Activated CD4-positive, alpha-beta T cell treated with anti-CD3 and anti-CD28 coated beads for 36 hours (primary cell): ENCODE measurements around the gene CFAP46. TPM values are rescaled to one million over a fixed set of nuclear protein-coding genes. Genes with fewer than 3 reads are reported as not detected.
"Not testable (repeated sequence)": the region's sequence is repeated elsewhere in the genome, so short reads cannot be mapped to it uniquely, and the experiment has no call there.

ENCODE experiments used
- ATAC-seq: fragments of 200-7000 bp; cut with Tn5 transposase; one replicate; pipeline ENCODE4 v1.10.0; 2021; ENCODE audit warnings: mild to moderate bottlenecking, moderate library complexity
- CTCF ChIA-PET: fragments of 350-600 bp; sonication (Branson Sonifier 250); formaldehyde crosslinking; loops from one replicate; lab custom pipeline; 2021; ENCODE audit warnings: antibody characterized with exemption; lab: Charles Lee
- POLR2A ChIA-PET: fragments of 350-600 bp; sonication (Branson Sonifier 250); formaldehyde crosslinking; loops from one replicate; lab custom pipeline; 2021; ENCODE audit warnings: antibody characterized with exemption, inconsistent platforms; lab: Charles Lee
- DNase-seq: peaks from one replicate; pipeline ENCODE4 v3.0.0-alpha.2; 2020
- H3K27ac Mint-ChIP-seq: one replicate; pipeline ENCODE4 v1.8.0; 2021; ENCODE audit warnings: mixed read lengths
- H3K27me3 Mint-ChIP-seq: one replicate; pipeline ENCODE4 v1.8.0; 2021; ENCODE audit warnings: mixed read lengths
- H3K36me3 Mint-ChIP-seq: one replicate; pipeline ENCODE4 v1.8.0; 2021; ENCODE audit warnings: low read depth, mixed read lengths
- H3K4me1 Mint-ChIP-seq: one replicate; pipeline ENCODE4 v1.8.0; 2021; ENCODE audit warnings: mixed read lengths
- H3K4me3 Mint-ChIP-seq: one replicate; pipeline ENCODE4 v1.8.0; 2021; ENCODE audit warnings: mild to moderate bottlenecking, moderate library complexity, mixed read lengths
- H3K9me3 Mint-ChIP-seq: one replicate; pipeline ENCODE4 v1.8.0; 2021; ENCODE audit warnings: low read depth, mixed read lengths
- intact Hi-C, 2 experiments: fragments of 100-400 bp; cut with DNase I in 1 of 2; cut with micrococcal nuclease in 1 of 2; formaldehyde crosslinking; loops; one replicate each; pipeline versions ENCODE4 v1.14.2 to v1.15.1; 2022 to 2024; cut with DNase I, micrococcal nuclease
- total RNA-seq, 2 experiments: library from RNA; stranded (reverse); gene quantifications; one replicate each; pipeline ENCODE4 v1.2.3, GENCODE V29; 2021

CFAP46 gene
- total RNA-seq, 2 experiments from 2014 or later = 0.16 to 0.21 TPM

DNA sequence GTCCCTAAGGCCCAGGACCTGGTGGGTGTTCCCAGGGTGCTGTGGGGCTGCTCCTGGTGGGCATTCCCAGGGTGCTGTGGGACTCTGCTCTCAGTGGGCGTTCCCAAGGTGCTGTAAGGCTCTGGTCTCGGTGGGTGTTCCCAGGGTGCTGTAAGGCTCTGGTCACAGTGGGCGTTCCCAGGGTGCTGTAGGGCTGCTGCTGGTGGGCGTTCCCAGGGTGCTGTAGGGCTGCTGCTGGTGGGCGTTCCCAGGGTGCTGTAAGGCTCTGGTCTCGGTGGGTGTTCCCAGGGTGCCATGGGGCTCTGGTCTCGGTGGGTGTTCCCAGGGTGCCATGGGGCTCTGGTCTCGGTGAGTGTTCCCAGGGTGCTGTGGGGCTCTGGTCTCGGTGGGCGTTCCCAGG, 99.1 kb downstream of the CFAP46 start:
- ATAC-seq, H3K27me3 Mint-ChIP-seq, H3K4me1 Mint-ChIP-seq, POLR2A ChIA-PET, CTCF ChIA-PET, H3K27ac Mint-ChIP-seq, H3K36me3 Mint-ChIP-seq, H3K4me3 Mint-ChIP-seq, DNase-seq: not testable (repeated sequence)
- intact Hi-C loops = loop anchor here in 1 of 2 experiments (10.0 kb wide), 1 partner anchor 282 kb away; no protein-coding TSS in a partner anchor
- H3K9me3 Mint-ChIP-seq = peaks cover 11% of the 10 kb centered on the region

DNA sequence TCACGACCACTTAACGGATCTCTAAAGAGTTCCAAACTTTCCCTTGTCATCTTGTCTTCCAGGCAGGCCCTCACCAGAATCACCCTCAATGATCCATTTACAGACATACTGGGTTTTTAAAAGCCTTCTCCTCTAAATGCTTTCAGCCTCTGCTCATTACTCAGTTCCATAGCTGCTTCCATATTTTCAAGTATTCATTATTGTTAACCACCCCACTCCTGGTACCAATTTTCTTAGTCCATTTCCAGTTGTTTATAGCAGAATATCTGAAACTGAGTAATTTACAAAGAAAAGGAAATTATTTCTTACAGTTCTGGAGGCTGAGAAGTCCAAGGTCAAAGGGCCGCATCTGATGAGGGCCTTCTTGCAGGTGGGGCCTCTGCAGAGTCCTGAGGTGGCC, 100.0 kb downstream of the CFAP46 start:
- no peaks in the 10 kb centered on the region for H3K4me1 Mint-ChIP-seq
- peaks cover 4% of the 10 kb centered on the region for H3K27me3 Mint-ChIP-seq
- H3K9me3 Mint-ChIP-seq = peaks cover 11% of the 10 kb centered on the region
- DNase-seq (no peak), ATAC-seq (no peak)
- CTCF ChIA-PET = no interaction called here
- H3K27ac Mint-ChIP-seq = no peak overlapping the region
- peaks cover 3% of the 10 kb centered on the region for H3K36me3 Mint-ChIP-seq
- POLR2A ChIA-PET = no interaction called here
- no peak overlapping the region for H3K4me3 Mint-ChIP-seq
- intact Hi-C loops = loop anchor here in 1 of 2 experiments (10.0 kb wide), 1 partner anchor 282 kb away; no protein-coding TSS in a partner anchor

DNA sequence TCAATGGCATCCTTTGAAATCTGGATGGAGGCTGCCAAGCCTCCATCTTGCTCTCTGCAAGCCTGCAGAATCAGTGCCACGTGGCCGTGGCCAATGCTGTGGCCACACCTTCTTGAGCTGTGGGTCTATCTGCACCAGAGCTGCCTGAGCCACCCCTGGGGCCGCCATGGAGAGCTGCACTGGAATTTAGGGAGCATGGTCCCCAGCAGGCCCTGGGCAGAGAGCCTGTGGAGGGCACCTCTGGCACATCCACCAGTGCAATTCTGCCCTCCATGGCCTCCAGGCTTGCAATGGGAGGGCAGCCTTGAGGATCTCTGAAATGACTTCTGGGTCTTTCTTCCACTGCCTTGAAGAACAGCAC, 100.8 kb downstream of the CFAP46 start:
- Mint-ChIP-seq H3K9me3 (peaks cover 11% of the 10 kb centered on the region), H3K4me3 (no peak overlapping the region), H3K36me3 (peaks cover 3% of the 10 kb centered on the region), H3K4me1 (no peaks in the 10 kb centered on the region), H3K27ac (no peak overlapping the region), H3K27me3 (peaks cover 4% of the 10 kb centered on the region)
- DNase-seq (no peak), ATAC-seq (no peak)
- POLR2A ChIA-PET = no interaction called here
- CTCF ChIA-PET = interaction anchor here (0.5 to 0.6 kb wide), 2 partner anchors 324 to 365 kb away, joined by 3 read pairs; no protein-coding TSS in a partner anchor
- intact Hi-C loops = loop anchor here in 1 of 2 experiments (10.0 kb wide), 1 partner anchor 283 kb away; no protein-coding TSS in a partner anchor

DNA sequence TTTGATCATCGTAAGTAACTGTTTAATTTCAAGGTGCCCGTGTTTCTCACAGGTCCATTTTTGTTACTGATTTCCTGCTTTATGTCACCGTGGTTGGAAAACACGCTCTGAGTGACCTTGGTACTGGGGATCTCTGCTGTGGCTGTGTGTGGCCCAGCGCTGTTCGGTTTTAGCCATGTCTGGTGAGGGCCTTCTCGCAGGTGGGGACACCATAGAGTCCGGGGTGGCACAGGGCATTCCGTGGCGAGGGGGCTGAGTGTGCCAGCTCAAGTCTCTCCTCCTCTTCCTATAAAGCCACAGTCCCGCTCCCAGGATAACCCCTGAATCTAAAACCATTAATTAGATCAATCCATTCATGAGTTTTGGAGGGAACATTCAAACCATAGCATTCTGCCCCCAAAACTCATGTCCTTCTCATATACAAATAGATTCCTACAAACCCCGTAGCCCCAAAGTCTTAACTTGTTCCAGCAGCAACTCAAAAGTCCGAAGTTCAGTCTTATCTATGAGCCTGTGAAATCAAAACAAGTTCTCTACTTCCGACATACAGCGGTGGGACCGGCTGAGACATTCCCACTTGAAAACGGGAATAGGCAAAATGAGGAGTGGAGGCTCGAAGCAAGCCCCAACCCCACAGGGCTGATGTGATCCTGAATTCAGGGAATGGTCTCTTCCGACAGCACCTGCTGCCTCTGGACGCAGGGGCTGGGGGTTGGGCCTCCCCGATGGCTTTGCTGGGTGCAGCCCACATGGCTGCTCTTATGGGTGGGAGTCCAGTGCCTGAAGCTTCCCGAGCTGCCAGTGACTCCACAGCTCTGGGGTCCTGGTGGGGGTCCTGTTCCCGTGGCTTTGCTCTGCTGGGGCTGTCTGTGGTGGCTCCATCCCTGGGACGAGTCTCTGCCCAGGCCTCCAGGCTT, 101.4 kb downstream of the CFAP46 start:
- intact Hi-C loops = loop anchor here in 1 of 2 experiments (10.0 kb wide), 1 partner anchor 284 kb away; no protein-coding TSS in a partner anchor
- Mint-ChIP-seq H3K4me3 (no peak overlapping the region), H3K27me3 (peaks cover 4% of the 10 kb centered on the region), H3K9me3 (peaks cover 11% of the 10 kb centered on the region), H3K27ac (no peak overlapping the region), H3K36me3 (peaks cover 3% of the 10 kb centered on the region), H3K4me1 (no peaks in the 10 kb centered on the region)
- no peak for ATAC-seq
- no peak for DNase-seq
- POLR2A ChIA-PET = no interaction called here
- CTCF ChIA-PET = interaction anchor here (0.6 kb wide), 2 partner anchors 53 to 324 kb away, joined by 3 to 4 read pairs; no protein-coding TSS in a partner anchor

DNA sequence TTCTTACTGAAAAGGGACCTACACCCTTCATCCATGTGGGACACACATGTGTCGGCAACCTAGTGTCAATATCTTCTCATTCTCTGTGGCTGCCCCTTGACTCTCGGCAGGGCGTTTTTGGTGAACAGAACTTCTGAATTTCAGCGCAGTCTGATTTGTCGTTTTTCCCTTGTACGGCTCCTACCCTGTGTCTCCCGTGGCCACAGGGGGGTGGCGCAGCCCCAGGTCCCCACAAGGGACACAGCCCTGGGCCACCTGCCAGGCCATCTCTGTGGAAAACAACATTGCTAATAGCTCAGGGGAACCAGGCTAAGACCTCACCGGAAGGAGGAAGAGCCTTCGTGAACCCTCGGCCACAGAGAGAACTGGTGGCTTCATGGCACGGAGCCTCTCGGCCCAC, 103.3 kb downstream of the CFAP46 start:
- Mint-ChIP-seq H3K4me3 (no peak overlapping the region), H3K27me3 (peaks cover 4% of the 10 kb centered on the region), H3K36me3 (peaks cover 3% of the 10 kb centered on the region), H3K27ac (no peak overlapping the region), H3K4me1 (no peaks in the 10 kb centered on the region), H3K9me3 (peaks cover 11% of the 10 kb centered on the region)
- POLR2A ChIA-PET = no interaction called here
- ATAC-seq = no peak
- CTCF ChIA-PET = no interaction called here
- intact Hi-C loops = loop anchor here in 1 of 2 experiments (5.0 kb wide), 2 partner anchors 308 to 468 kb away; partner anchors contain the start of genes TUBGCP2 and ZNF511
- DNase-seq = no peak

DNA sequence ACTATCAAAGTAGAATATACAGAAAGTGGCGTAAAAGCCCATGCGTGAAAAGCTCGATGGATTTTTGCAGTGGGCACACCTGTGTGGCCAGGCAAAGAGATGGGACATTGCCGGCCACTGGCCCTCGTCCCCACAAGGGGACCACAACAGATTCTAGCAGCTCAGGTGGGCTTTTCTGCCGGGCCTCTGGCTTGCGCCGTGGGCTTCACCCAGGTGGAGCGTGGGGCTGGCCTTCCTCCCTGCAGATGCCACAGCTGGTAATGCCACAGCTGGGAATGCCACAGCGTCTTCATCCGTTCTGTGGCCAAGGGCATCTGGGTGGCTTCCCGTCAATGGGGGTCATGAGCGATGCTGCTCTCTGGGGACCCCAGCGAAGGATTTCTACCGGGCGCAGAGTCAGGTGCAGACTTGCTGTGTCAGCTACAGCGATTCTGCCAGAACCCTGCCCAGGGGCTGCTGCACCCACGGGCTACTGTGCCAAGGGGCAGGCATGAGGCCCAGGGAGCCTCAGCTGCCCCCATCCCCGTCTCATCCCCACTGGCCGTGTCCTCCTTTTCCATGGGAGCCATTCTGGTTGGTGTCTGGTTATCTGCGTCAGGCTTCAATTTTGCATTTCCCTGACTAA, 103.9 kb downstream of the CFAP46 start:
- H3K9me3 Mint-ChIP-seq = peaks cover 11% of the 10 kb centered on the region
- H3K4me3 Mint-ChIP-seq = no peak overlapping the region
- no peak overlapping the region for H3K27ac Mint-ChIP-seq
- CTCF ChIA-PET = interaction anchor here (0.6 kb wide), 1 partner anchor 271 kb away, joined by 3 read pairs; no protein-coding TSS in a partner anchor
- H3K4me1 Mint-ChIP-seq = no peaks in the 10 kb centered on the region
- intact Hi-C loops = loop anchor here in 1 of 2 experiments (5.0 kb wide), 2 partner anchors 309 to 469 kb away; partner anchors contain the start of genes TUBGCP2 and ZNF511
- peaks cover 4% of the 10 kb centered on the region for H3K27me3 Mint-ChIP-seq
- POLR2A ChIA-PET = no interaction called here
- ATAC-seq = no peak
- no peak for DNase-seq
- H3K36me3 Mint-ChIP-seq = peaks cover 3% of the 10 kb centered on the region

DNA sequence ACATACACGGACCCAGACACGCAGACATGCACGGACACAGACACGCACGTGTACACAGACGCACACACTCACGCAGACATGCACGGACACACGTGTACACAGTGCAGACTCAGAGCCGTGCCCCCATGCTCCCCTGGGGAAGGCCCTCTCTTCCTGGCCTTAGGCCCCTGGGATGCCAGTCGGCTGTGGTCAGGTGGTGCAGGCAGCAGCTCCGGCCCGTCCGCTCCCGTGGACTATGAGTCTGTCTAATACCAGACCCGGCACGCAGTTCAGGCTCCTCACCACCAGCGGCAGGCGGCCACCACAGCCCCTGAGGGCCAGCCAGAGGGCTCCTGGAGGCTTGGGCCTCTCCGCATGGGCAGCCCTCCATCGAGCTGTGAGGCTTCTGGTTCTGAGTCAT, 104.5 kb downstream of the CFAP46 start:
- CTCF ChIA-PET = no interaction called here
- peaks cover 4% of the 10 kb centered on the region for H3K27me3 Mint-ChIP-seq
- H3K36me3 Mint-ChIP-seq = peaks cover 3% of the 10 kb centered on the region
- intact Hi-C loops = loop anchor here in 1 of 2 experiments (1.0 to 5.0 kb wide), 5 partner anchors 48 to 469 kb away; partner anchors contain the start of genes TUBGCP2 and ZNF511
- POLR2A ChIA-PET = no interaction called here
- no peaks in the 10 kb centered on the region for H3K4me1 Mint-ChIP-seq
- H3K27ac Mint-ChIP-seq = no peak overlapping the region
- no peak for DNase-seq
- peaks cover 10% of the 10 kb centered on the region for H3K9me3 Mint-ChIP-seq
- no peak overlapping the region for H3K4me3 Mint-ChIP-seq
- ATAC-seq = no peak

DNA sequence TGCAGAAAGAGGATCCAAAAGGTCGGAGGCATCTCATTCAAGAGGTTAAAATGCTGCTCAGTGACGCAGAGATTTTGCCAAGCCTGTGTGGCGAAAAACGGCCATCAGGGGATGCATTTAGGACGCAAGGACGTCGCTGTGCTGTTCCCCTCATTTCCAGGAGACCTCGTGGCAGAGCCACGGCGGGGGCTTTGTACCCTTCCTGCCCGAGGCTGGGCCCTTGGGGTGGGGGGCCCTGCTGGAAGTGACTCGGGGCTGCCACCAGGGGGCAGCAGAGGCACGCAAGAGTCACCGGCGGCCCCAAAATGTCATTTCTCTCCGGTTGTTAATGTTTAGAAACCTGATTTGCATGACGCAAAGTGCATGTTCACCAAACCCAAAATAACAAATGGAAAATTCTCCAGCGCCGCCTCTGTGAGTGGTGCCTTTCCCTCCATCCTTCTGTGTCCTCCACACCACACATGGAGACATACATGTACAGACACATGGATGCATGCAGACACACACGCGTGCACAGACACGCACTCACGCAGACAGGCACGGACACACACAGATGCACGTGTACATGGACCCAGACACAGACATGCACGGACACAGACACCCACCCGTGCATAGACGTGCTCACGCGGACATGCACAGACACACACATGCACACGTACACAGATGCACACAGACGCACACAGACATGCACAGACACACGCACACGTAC, 105.4 kb downstream of the CFAP46 start:
- no peak overlapping the region for H3K4me3 Mint-ChIP-seq
- intact Hi-C loops = loop anchor here in 1 of 2 experiments (1.0 to 5.0 kb wide), 5 partner anchors 49 to 470 kb away; partner anchors contain the start of genes TUBGCP2 and ZNF511
- peak; percentile 60 for ATAC-seq

DNA sequence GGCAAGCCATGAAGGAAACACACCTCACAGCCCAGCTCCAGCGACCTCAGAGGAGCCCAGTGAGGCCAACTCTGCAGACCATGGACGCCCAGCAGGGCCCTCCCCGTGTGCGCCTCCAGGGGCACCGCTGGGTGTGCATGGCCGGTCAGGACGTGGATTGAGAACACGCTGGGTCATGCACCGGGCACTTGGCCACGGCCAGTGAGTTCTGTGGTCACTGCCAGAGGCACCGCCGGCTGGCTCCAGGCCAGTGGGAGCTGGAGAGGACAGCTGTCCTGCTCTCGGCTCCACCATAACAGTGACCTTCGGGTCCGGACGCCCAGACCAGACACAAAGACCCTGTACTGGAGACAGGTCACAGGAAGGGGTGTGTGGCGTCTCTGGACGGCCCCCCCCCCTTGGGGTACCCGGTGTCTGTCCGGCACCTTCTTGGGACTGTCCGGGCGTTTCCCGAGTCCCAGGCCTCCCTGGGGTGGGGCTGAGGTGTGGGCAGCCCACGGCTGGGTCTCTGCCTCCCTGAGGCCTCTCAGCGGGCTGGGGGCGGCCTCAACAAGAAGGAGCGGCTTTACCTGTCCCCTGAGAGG, 106.0 kb downstream of the CFAP46 start:
- Mint-ChIP-seq H3K4me3 (no peak overlapping the region), H3K27me3 (peaks cover 5% of the 10 kb centered on the region), H3K36me3 (no peaks in the 10 kb centered on the region), H3K4me1 (no peaks in the 10 kb centered on the region), H3K9me3 (no peaks in the 10 kb centered on the region), H3K27ac (no peak overlapping the region)
- POLR2A ChIA-PET = no interaction called here
- intact Hi-C loops = loop anchor here in 1 of 2 experiments (2.0 to 5.0 kb wide), 3 partner anchors 288 to 471 kb away; partner anchors contain the start of genes TUBGCP2 and ZNF511
- ATAC-seq (no peak), DNase-seq (no peak)
- CTCF ChIA-PET = interaction anchor here (0.7 to 1.0 kb wide), 2 partner anchors 35 to 142 kb away, joined by 3 to 4 read pairs; no protein-coding TSS in a partner anchor

More for the DNA sequence above, 105.4 kb downstream of the CFAP46 start:
- ChIA-PET CTCF (interaction anchor here (0.7 to 1.0 kb wide), 2 partner anchors 35 to 142 kb away, joined by 3 to 4 read pairs; no protein-coding TSS in a partner anchor), POLR2A (no interaction called here)
- peak; percentile 68 for DNase-seq
- H3K9me3 Mint-ChIP-seq = peaks cover 2% of the 10 kb centered on the region
- H3K27me3 Mint-ChIP-seq = peaks cover 2% of the 10 kb centered on the region
- H3K36me3 Mint-ChIP-seq = no peaks in the 10 kb centered on the region
- no peak overlapping the region for H3K27ac Mint-ChIP-seq
- no peaks in the 10 kb centered on the region for H3K4me1 Mint-ChIP-seq

DNA sequence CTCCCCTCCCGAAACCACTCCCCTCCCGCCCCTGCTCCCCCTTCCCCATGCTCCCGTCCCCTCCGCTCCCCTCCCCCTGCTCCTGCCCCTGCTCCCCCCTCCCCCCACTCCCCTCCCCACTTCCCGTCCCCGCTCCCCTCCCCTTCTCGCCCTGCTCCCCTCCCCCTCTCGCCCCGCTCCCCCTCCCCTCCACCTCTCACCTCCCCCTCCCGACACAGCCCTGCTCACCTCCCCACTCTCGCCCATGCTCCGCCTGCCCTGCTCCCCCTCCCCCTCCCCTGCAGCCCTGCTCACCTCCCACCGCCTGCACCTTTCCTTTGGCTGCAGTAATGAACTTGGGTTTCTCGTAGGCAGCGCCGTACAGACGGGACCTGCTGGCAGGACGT, 106.5 kb downstream of the CFAP46 start:
- CTCF ChIA-PET = interaction anchor here (1.0 kb wide), 1 partner anchor 34 kb away, joined by 3 read pairs; no protein-coding TSS in a partner anchor
- Mint-ChIP-seq H3K36me3 (no peaks in the 10 kb centered on the region), H3K27me3 (peaks cover 5% of the 10 kb centered on the region), H3K4me3 (no peak overlapping the region), H3K4me1 (no peaks in the 10 kb centered on the region), H3K27ac (no peak overlapping the region), H3K9me3 (no peaks in the 10 kb centered on the region)
- ATAC-seq = no peak
- POLR2A ChIA-PET = no interaction called here
- intact Hi-C loops = loop anchor here in 1 of 2 experiments (2.0 to 5.0 kb wide), 3 partner anchors 289 to 471 kb away; partner anchors contain the start of genes TUBGCP2 and ZNF511
- no peak for DNase-seq
